Amniotic stem cell (primary cell): ENCODE data around the gene SMIM24.
"Not testable (repeated sequence)": the region's sequence is repeated elsewhere in the genome, so short reads cannot be mapped to it uniquely, and the experiment has no call there.

Experiments
- DNase-seq: peaks from one replicate; lab custom pipeline; 2025; lab: John Stamatoyannopoulos, UW

The SMIM24 gene

GRCh38 chr19:3514930-3515329 lies 34.6 kb upstream of the SMIM24 start:
- no peak for DNase-seq

- DNase-seq = no peak
Measured at GRCh38 chr19:3513229-3514140, 33.2 kb upstream of the SMIM24 start.

- DNase-seq = no peak
Measured at GRCh38 chr19:3512562-3513228, 32.4 kb upstream of the SMIM24 start.

GRCh38 chr19:3511506-3512251 lies 31.4 kb upstream of the SMIM24 start:
- no peak for DNase-seq

GRCh38 chr19:3510727-3511126 lies 30.4 kb upstream of the SMIM24 start:
- no peak for DNase-seq

GRCh38 chr19:3509566-3509989 lies 29.3 kb upstream of the SMIM24 start:
- no peak for DNase-seq

- no peak for DNase-seq
Measured at GRCh38 chr19:3508771-3509535, 28.6 kb upstream of the SMIM24 start.

- not testable (repeated sequence) for DNase-seq
Measured at GRCh38 chr19:3508121-3508661, 27.9 kb upstream of the SMIM24 start.

GRCh38 chr19:3507371-3508120 lies 27.2 kb upstream of the SMIM24 start:
- DNase-seq = no peak

- no peak for DNase-seq
Measured at GRCh38 chr19:3506384-3507340, 26.3 kb upstream of the SMIM24 start.

- peak; percentile 93 for DNase-seq
Measured at GRCh38 chr19:3505598-3506383, 25.5 kb upstream of the SMIM24 start, which contains the start of gene FZR1. FZR1 (plus strand) TSS chr19:3506311; CDS start chr19:3522990, 16,679 bp downstream.

- DNase-seq = no peak
Measured at GRCh38 chr19:3504735-3505134, 24.4 kb upstream of the SMIM24 start.

GRCh38 chr19:3503036-3503572 lies 22.8 kb upstream of the SMIM24 start:
- no peak for DNase-seq

GRCh38 chr19:3501780-3502179 lies 21.5 kb upstream of the SMIM24 start:
- DNase-seq = no peak

- DNase-seq = peak; percentile 81
Measured at GRCh38 chr19:3500429-3501101, 20.2 kb upstream of the SMIM24 start, which contains the start of gene DOHH. DOHH (minus strand) TSS chr19:3500674; CDS start chr19:3496814, 3,860 bp downstream.

- DNase-seq = no peak
Measured at GRCh38 chr19:3499738-3500428, 19.6 kb upstream of the SMIM24 start.
